Measurements from ENCODE around the gene TNFSF15. TPM values are rescaled to one million over a fixed set of nuclear protein-coding genes. Genes with fewer than 3 reads are reported as not detected.

Gene TNFSF15
- polyA plus RNA-seq, 3 donors: 0.07 to 1.1 (median 0.11) TPM

Other genes with a start within 250 kb of the TNFSF15 start
- gene ATP6V1G1, start 218.3 kb downstream of the TNFSF15 start, polyA plus RNA-seq: 100 to 1,000 TPM; 146 to 226 (median 214) TPM
- 10 to 100 TPM; 12.8 to 27.2 (median 14.5) TPM for gene TMEM268, start 194.7 kb downstream of the TNFSF15 start, polyA plus RNA-seq
- gene TEX53, start 148.2 kb downstream of the TNFSF15 start, polyA plus RNA-seq: not detected
- not detected for gene TEX48, start 123.8 kb downstream of the TNFSF15 start, polyA plus RNA-seq
- 10 to 100 TPM; 27.8 to 42.9 (median 34.0) TPM for gene TNFSF8, start 124.6 kb upstream of the TNFSF15 start, polyA plus RNA-seq

Measured in CD14-positive monocyte (primary cell).